NCI-H146 treated with DMSO at 0.1 percent for 48 hours (cell line): Measurements from ENCODE around the gene BMI1.

ENCODE experiments used
- DNase-seq: peaks from one replicate; lab custom pipeline; 2025; ENCODE audit not compliant: unreplicated experiment; lab: John Stamatoyannopoulos, UW

Gene BMI1

GRCh38 chr10:22366435-22366703, 45.5 kb downstream of the BMI1 start:
- DNase-seq = no peak

- DNase-seq = no peak
Measured at GRCh38 chr10:22366771-22367170, 45.9 kb downstream of the BMI1 start.

GRCh38 chr10:22367471-22367870, 46.6 kb downstream of the BMI1 start:
- no peak for DNase-seq

- DNase-seq = no peak
Measured at GRCh38 chr10:22368402-22368801, 47.5 kb downstream of the BMI1 start.

- no peak for DNase-seq
Measured at GRCh38 chr10:22368981-22369380, 48.1 kb downstream of the BMI1 start.

GRCh38 chr10:22369434-22370072, 48.7 kb downstream of the BMI1 start:
- DNase-seq = no peak

GRCh38 chr10:22370320-22370719, 49.4 kb downstream of the BMI1 start:
- DNase-seq = no peak

- no peak for DNase-seq
Measured at GRCh38 chr10:22372298-22372697, 51.4 kb downstream of the BMI1 start.

- DNase-seq = no peak
Measured at GRCh38 chr10:22372917-22373316, 52.0 kb downstream of the BMI1 start.

- no peak for DNase-seq
Measured at GRCh38 chr10:22374489-22375126, 53.7 kb downstream of the BMI1 start.

- DNase-seq = no peak
Measured at GRCh38 chr10:22379059-22379458, 58.2 kb downstream of the BMI1 start.
